Stimulated activated CD8-positive, alpha-beta memory T cell treated with anti-CD3 and anti-CD28 coated beads, Interleukin-4, amount 100 ng/mL, for 48 hours (primary cell): ENCODE data around the gene NELFB.
"Not testable (repeated sequence)": the region's sequence is repeated elsewhere in the genome, so short reads cannot be mapped to it uniquely, and the experiment has no call there.

Source experiments
- DNase-seq: peaks from one replicate; pipeline ENCODE4 v3.0.0-alpha.2; 2020

NELFB gene

GRCh38 chr9:137247916-137248175, 7.3 kb upstream of the NELFB start:
- no peak for DNase-seq

- no peak for DNase-seq
Observed at GRCh38 chr9:137250329-137251193, 4.6 kb upstream of the NELFB start.

- no peak for DNase-seq
Observed at GRCh38 chr9:137251194-137251461, 4.0 kb upstream of the NELFB start, which contains the start of gene STPG3. STPG3 (plus strand) TSS chr9:137251286; CDS start chr9:137251287, 1 bp downstream.

- DNase-seq, result no peak
Observed at GRCh38 chr9:137251490-137252268, 3.4 kb upstream of the NELFB start.

- DNase-seq, result no peak
Observed at GRCh38 chr9:137252555-137253506, 2.3 kb upstream of the NELFB start.

- DNase-seq, result no peak
Observed at GRCh38 chr9:137253717-137254623, 1.2 kb upstream of the NELFB start.

- no peak for DNase-seq
Observed at GRCh38 chr9:137255448-137256114, 454 bp downstream of the NELFB start.

- no peak for DNase-seq
Observed at GRCh38 chr9:137256362-137256761, 1.2 kb downstream of the NELFB start.

GRCh38 chr9:137256856-137257255, 1.7 kb downstream of the NELFB start:
- DNase-seq, result no peak

- DNase-seq, result not testable (repeated sequence)
Observed at GRCh38 chr9:137262173-137262908, 7.2 kb downstream of the NELFB start.

- no peak for DNase-seq
Observed at GRCh38 chr9:137262909-137263285, 7.8 kb downstream of the NELFB start.

- DNase-seq, result no peak
Observed at GRCh38 chr9:137263506-137263905, 8.4 kb downstream of the NELFB start.

- DNase-seq, result no peak
Observed at GRCh38 chr9:137264067-137264466, 8.9 kb downstream of the NELFB start.

GRCh38 chr9:137265496-137266161, 10.5 kb downstream of the NELFB start:
- no peak for DNase-seq

- DNase-seq, result no peak
Observed at GRCh38 chr9:137266162-137266527, 11.0 kb downstream of the NELFB start.

- DNase-seq, result no peak
Observed at GRCh38 chr9:137266585-137267453, 11.7 kb downstream of the NELFB start.

- no peak for DNase-seq
Observed at GRCh38 chr9:137267933-137268355, 12.8 kb downstream of the NELFB start.

- DNase-seq, result no peak
Observed at GRCh38 chr9:137268538-137269201, 13.5 kb downstream of the NELFB start.
